ENCODE measurements around the gene CWH43. TPM values are rescaled to one million over a fixed set of nuclear protein-coding genes. Genes with fewer than 3 reads are reported as not detected.
A peak's percentile ranks its signal among the peaks of the same experiment; 100 is the strongest.
"Not testable (repeated sequence)": the region's sequence is repeated elsewhere in the genome, so short reads cannot be mapped to it uniquely, and the experiment has no call there.

Gene CWH43
- total RNA-seq, 1 donor: not detected

GRCh38 chr4:49063670-49064069 is 77.6 kb downstream of the CWH43 start:
- DNase-seq (ENCODE audit: low read depth): peak; percentile 26
- TF ChIP-seq CTCF (IDR thresholded peaks at IDR 0.05; ENCODE audit: insufficient read depth, low read length): no peak

GRCh38 chr4:49072196-49072595 is 86.1 kb downstream of the CWH43 start:
- not testable (repeated sequence) for DNase-seq (ENCODE audit: low read depth)

More at GRCh38 chr4:49063670-49064069, 77.6 kb downstream of the CWH43 start:
- no peak overlapping the region for H3K4me3 ChIP-seq (ENCODE audit: low read depth, low read length)

GRCh38 chr4:49091883-49092282 is 105.8 kb downstream of the CWH43 start:
- DNase-seq (ENCODE audit: low read depth); H3K4me3 ChIP-seq (ENCODE audit: low read depth, low read length): not testable (repeated sequence)

More at GRCh38 chr4:49072196-49072595, 86.1 kb downstream of the CWH43 start:
- H3K4me3 ChIP-seq (ENCODE audit: low read depth, low read length): not testable (repeated sequence)

GRCh38 chr4:49092608-49093135 is 106.6 kb downstream of the CWH43 start:
- H3K4me3 ChIP-seq (ENCODE audit: low read depth, low read length): not testable (repeated sequence)
- peak; percentile 37 for DNase-seq (ENCODE audit: low read depth)

GRCh38 chr4:49096215-49096614 is 110.1 kb downstream of the CWH43 start:
- not testable (repeated sequence) for H3K4me3 ChIP-seq (ENCODE audit: low read depth, low read length); DNase-seq (ENCODE audit: low read depth)

- H3K4me3 ChIP-seq (ENCODE audit: low read depth, low read length); DNase-seq (ENCODE audit: low read depth): not testable (repeated sequence)
These were observed 110.6 kb downstream of the CWH43 start for GRCh38 chr4:49096627-49097026.

GRCh38 chr4:49097071-49097470 is 111.0 kb downstream of the CWH43 start:
- not testable (repeated sequence) for H3K4me3 ChIP-seq (ENCODE audit: low read depth, low read length)

GRCh38 chr4:49097505-49097904 is 111.4 kb downstream of the CWH43 start:
- DNase-seq (ENCODE audit: low read depth); H3K4me3 ChIP-seq (ENCODE audit: low read depth, low read length): not testable (repeated sequence)

More at GRCh38 chr4:49097071-49097470, 111.0 kb downstream of the CWH43 start:
- not testable (repeated sequence) for DNase-seq (ENCODE audit: low read depth)

GRCh38 chr4:49098034-49098759 is 112.1 kb downstream of the CWH43 start:
- DNase-seq (ENCODE audit: low read depth); H3K4me3 ChIP-seq (ENCODE audit: low read depth, low read length): not testable (repeated sequence)

- H3K4me3 ChIP-seq (ENCODE audit: low read depth, low read length): not testable (repeated sequence)
- peak; percentile 32 for DNase-seq (ENCODE audit: low read depth)
These were observed 113.9 kb downstream of the CWH43 start for GRCh38 chr4:49099831-49100444.

- not testable (repeated sequence) for H3K4me3 ChIP-seq (ENCODE audit: low read depth, low read length)
- peak; percentile 27 for DNase-seq (ENCODE audit: low read depth)
These were observed 116.3 kb downstream of the CWH43 start for GRCh38 chr4:49102344-49102898.

- H3K4me3 ChIP-seq (ENCODE audit: low read depth, low read length): not testable (repeated sequence)
- DNase-seq (ENCODE audit: low read depth): peak; percentile 9
These were observed 117.5 kb downstream of the CWH43 start for GRCh38 chr4:49103436-49104136.

GRCh38 chr4:49104231-49104930 is 118.3 kb downstream of the CWH43 start:
- H3K4me3 ChIP-seq (ENCODE audit: low read depth, low read length): not testable (repeated sequence)
- peak; percentile 35 for DNase-seq (ENCODE audit: low read depth)

GRCh38 chr4:49105248-49105904 is 119.3 kb downstream of the CWH43 start:
- not testable (repeated sequence) for H3K4me3 ChIP-seq (ENCODE audit: low read depth, low read length)
- DNase-seq (ENCODE audit: low read depth): peak; percentile 25

GRCh38 chr4:49107262-49107661 is 121.2 kb downstream of the CWH43 start:
- not testable (repeated sequence) for H3K4me3 ChIP-seq (ENCODE audit: low read depth, low read length)
- DNase-seq (ENCODE audit: low read depth): peak; percentile 45

GRCh38 chr4:49108183-49108978 is 122.3 kb downstream of the CWH43 start:
- peak; percentile 18 for DNase-seq (ENCODE audit: low read depth)

More at GRCh38 chr4:49108183-49108978, 122.3 kb downstream of the CWH43 start:
- not testable (repeated sequence) for H3K4me3 ChIP-seq (ENCODE audit: low read depth, low read length)
